ENCODE results near the gene NAT9.

Gene NAT9

GRCh38 chr17:74768069-74768762 lies 7.9 kb downstream of the NAT9 start:
- TF ChIP-seq, protein P1, sequence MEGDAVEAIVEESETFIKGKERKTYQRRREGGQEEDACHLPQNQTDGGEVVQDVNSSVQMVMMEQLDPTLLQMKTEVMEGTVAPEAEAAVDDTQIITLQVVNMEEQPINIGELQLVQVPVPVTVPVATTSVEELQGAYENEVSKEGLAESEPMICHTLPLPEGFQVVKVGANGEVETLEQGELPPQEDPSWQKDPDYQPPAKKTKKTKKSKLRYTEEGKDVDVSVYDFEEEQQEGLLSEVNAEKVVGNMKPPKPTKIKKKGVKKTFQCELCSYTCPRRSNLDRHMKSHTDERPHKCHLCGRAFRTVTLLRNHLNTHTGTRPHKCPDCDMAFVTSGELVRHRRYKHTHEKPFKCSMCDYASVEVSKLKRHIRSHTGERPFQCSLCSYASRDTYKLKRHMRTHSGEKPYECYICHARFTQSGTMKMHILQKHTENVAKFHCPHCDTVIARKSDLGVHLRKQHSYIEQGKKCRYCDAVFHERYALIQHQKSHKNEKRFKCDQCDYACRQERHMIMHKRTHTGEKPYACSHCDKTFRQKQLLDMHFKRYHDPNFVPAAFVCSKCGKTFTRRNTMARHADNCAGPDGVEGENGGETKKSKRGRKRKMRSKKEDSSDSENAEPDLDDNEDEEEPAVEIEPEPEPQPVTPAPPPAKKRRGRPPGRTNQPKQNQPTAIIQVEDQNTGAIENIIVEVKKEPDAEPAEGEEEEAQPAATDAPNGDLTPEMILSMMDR (conservative IDR thresholded peaks at IDR 0.05; ENCODE audit: low read depth, low read length): peak; percentile 24
- no peak overlapping the region for H3K4me3 ChIP-seq (ENCODE audit: low read length)
- peak; percentile 94 for DNase-seq (ENCODE audit: low read depth)

DNA sequence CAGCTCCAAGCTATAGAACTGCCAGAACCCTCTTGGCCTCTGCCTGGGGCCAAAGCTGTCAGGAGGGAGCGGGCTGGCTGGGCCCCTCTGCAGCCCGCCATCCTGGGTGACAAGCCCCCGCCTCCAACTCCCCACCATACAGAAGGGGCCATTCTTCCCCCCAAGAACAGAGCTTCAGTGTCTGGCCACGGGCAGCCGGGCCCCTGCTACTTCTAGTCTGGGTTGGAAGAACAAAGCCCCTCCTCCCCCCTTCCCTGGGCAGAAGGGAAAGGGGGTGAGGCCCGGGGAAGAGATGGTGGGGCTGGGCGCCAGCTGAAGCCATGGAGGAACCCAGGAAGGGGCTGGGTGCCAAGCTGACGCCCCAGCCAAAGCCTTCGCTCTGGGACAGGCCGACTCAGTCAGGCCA lies 9.0 kb downstream of the NAT9 start:
- TF ChIP-seq, protein P1 (conservative IDR thresholded peaks at IDR 0.05; ENCODE audit: low read depth, low read length): no peak
- no peak overlapping the region for H3K4me3 ChIP-seq (ENCODE audit: low read length)
- DNase-seq (ENCODE audit: low read depth): no peak

GRCh38 chr17:74766413-74766812 lies 9.7 kb downstream of the NAT9 start:
- DNase-seq (ENCODE audit: low read depth): no peak
- TF ChIP-seq, protein P1 (conservative IDR thresholded peaks at IDR 0.05; ENCODE audit: low read depth, low read length): no peak
- no peak overlapping the region for H3K4me3 ChIP-seq (ENCODE audit: low read length)

DNA sequence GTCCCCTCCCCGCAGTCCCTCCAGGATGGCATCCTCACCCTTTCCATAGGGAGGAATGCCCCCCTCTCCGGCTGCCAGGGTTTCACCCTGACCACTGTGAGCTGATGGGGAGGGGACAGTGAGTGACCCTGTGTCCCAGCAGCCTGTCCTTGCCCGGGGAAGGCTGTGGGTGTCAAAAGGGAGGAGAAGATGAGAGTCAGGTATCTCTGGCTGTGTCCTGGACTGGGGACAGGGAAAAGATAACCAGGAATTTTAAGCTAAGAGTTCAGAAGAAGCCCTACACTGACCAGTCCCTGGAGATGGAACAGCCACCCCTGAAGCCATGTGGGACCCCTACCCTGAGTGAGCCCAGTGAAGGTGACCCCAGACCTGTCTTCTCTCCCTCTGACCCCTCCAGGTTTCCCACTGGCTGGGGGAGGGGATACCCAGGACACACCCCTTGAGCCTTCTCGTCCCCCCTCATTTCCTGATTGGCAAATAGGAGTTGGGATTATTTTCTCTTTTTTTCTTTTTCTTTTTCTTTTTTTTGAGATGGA lies 11.3 kb downstream of the NAT9 start:
- TF ChIP-seq, protein P1 (conservative IDR thresholded peaks at IDR 0.05; ENCODE audit: low read depth, low read length): no peak
- no peak for DNase-seq (ENCODE audit: low read depth)
- no peak overlapping the region for H3K4me3 ChIP-seq (ENCODE audit: low read length)

DNA sequence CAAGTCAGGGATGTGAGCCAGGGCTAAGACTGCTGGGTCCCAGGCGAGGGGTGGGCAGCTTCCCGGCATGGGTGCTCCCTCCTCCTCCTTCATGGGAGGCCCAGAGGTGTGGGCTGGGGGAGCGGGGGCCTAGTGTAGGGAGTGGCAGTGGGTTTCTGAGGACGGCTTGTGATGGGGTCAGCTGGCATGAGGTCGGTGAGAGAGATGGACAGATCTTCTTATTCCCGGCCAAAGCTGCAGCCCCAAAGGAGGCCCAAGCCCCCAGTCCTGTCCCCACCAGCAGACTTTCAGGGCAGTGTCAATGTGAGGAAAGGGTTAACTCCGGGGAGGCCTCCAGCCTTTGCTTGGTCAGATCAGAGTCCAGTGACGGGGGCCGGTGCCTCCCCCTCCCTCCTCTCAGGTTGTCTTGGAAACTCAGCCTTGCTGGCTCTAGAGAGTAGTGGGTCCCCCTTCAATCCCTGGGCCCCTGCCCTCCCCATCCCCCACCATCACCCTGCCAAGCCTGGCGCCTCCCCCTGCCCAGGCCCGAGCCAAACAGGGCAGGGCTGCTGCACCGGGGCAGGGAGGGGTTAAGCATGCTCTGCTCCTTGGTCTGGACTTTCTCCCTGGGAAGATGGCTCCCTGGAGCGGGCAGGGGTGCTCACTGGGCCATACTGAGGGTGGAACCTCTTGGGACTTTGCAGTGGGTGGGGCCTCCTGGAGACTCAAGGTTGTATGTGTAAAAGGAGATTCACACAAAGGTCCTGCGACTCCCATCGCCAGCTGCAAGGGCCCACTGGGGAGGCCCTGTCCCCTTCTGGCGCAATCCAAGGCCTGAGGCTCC lies 12.4 kb downstream of the NAT9 start:
- no peak overlapping the region for H3K4me3 ChIP-seq (ENCODE audit: low read length)
- TF ChIP-seq, protein P1 (conservative IDR thresholded peaks at IDR 0.05; ENCODE audit: low read depth, low read length): no peak
- DNase-seq (ENCODE audit: low read depth): no peak

GRCh38 chr17:74761931-74762330 lies 14.2 kb downstream of the NAT9 start:
- TF ChIP-seq, protein P1 (conservative IDR thresholded peaks at IDR 0.05; ENCODE audit: low read depth, low read length): no peak
- no peak overlapping the region for H3K4me3 ChIP-seq (ENCODE audit: low read length)
- no peak for DNase-seq (ENCODE audit: low read depth)
